ENCODE data around the gene C4BPB. TPM values are rescaled to one million over a fixed set of nuclear protein-coding genes. Genes with fewer than 3 reads are reported as not detected.

C4BPB gene
- total RNA-seq, 1 donor from 2014 or later: 0.25 TPM

- Histone ChIP-seq H3K27ac (ENCODE audit: low read depth, low read length) (no peak overlapping the region), H3K4me1 (ENCODE audit: insufficient read depth, low read length) (no peaks in the 10 kb centered on the region), H3K9ac (ENCODE audit: low read length) (no peak overlapping the region), H3K79me2 (ENCODE audit: insufficient read depth, low read length) (no peaks in the 10 kb centered on the region), H3K4me3 (ENCODE audit: insufficient read depth, low read depth, low read length) (no peak overlapping the region), H3K9me3 (ENCODE audit: insufficient read depth, low read depth, low read length) (no peaks in the 10 kb centered on the region), H4K20me1 (ENCODE audit: insufficient read depth, low read length) (no peaks in the 10 kb centered on the region), H3K4me2 (ENCODE audit: low read length) (no peak overlapping the region), H2AFZ (ENCODE audit: low read depth, low read length) (no peak overlapping the region), H3K36me3 (ENCODE audit: insufficient read depth, low read length) (no peaks in the 10 kb centered on the region), H3K27me3 (ENCODE audit: insufficient read depth, low read length) (no peaks in the 10 kb centered on the region)
- FAIRE-seq (no peak), DNase-seq (ENCODE audit: low read depth) (no peak)
- no peak overlapping the region for H3K4me3 Mint-ChIP-seq (ENCODE audit: unreplicated experiment)
- H3K27ac Mint-ChIP-seq (ENCODE audit: unreplicated experiment): no peak overlapping the region
- no peaks in the 10 kb centered on the region for H3K36me3 Mint-ChIP-seq (ENCODE audit: low read depth, unreplicated experiment)
- TF ChIP-seq CTCF (IDR thresholded peaks at IDR 0.05; ENCODE audit: insufficient read depth, low read depth, low read length) (no peak), EZH2 (IDR thresholded peaks at IDR 0.05; ENCODE audit: insufficient read depth, low read length) (no peak)
- no peaks in the 10 kb centered on the region for H3K4me1 Mint-ChIP-seq (ENCODE audit: low read depth, unreplicated experiment)
- H3K27me3 Mint-ChIP-seq (ENCODE audit: low read depth, unreplicated experiment): peaks cover 1% of the 10 kb centered on the region
- peaks cover 2% of the 10 kb centered on the region for H3K9me3 Mint-ChIP-seq (ENCODE audit: unreplicated experiment)
These were observed 40.4 kb downstream of the C4BPB start for GRCh38 chr1:207129053-207129452.

- H3K36me3 ChIP-seq (ENCODE audit: insufficient read depth, low read length): no peaks in the 10 kb centered on the region
- no peak overlapping the region for H3K9ac ChIP-seq (ENCODE audit: low read length)
- H3K79me2 ChIP-seq (ENCODE audit: insufficient read depth, low read length): no peaks in the 10 kb centered on the region
- H3K27ac Mint-ChIP-seq (ENCODE audit: unreplicated experiment): no peak overlapping the region
- no peak for TF ChIP-seq CTCF (IDR thresholded peaks at IDR 0.05; ENCODE audit: insufficient read depth, low read depth, low read length)
- TF ChIP-seq EZH2 (IDR thresholded peaks at IDR 0.05; ENCODE audit: insufficient read depth, low read length): no peak
- H3K4me3 Mint-ChIP-seq (ENCODE audit: unreplicated experiment): no peak overlapping the region
- no peak overlapping the region for H3K27ac ChIP-seq (ENCODE audit: low read depth, low read length)
- H3K36me3 Mint-ChIP-seq (ENCODE audit: low read depth, unreplicated experiment): no peaks in the 10 kb centered on the region
- H3K27me3 ChIP-seq (ENCODE audit: insufficient read depth, low read length): no peaks in the 10 kb centered on the region
- H3K27me3 Mint-ChIP-seq (ENCODE audit: low read depth, unreplicated experiment): no peaks in the 10 kb centered on the region
- FAIRE-seq (no peak), DNase-seq (ENCODE audit: low read depth) (no peak)
- H4K20me1 ChIP-seq (ENCODE audit: insufficient read depth, low read length): no peaks in the 10 kb centered on the region
- H3K4me3 ChIP-seq (ENCODE audit: insufficient read depth, low read depth, low read length): no peak overlapping the region
- no peaks in the 10 kb centered on the region for H3K4me1 Mint-ChIP-seq (ENCODE audit: low read depth, unreplicated experiment)
- no peaks in the 10 kb centered on the region for H3K4me1 ChIP-seq (ENCODE audit: insufficient read depth, low read length)
- no peak overlapping the region for H2AFZ ChIP-seq (ENCODE audit: low read depth, low read length)
- peaks cover 2% of the 10 kb centered on the region for H3K9me3 Mint-ChIP-seq (ENCODE audit: unreplicated experiment)
- H3K9me3 ChIP-seq (ENCODE audit: insufficient read depth, low read depth, low read length): no peaks in the 10 kb centered on the region
- H3K4me2 ChIP-seq (ENCODE audit: low read length): no peak overlapping the region
These were observed 41.8 kb downstream of the C4BPB start for GRCh38 chr1:207130252-207131036.

GRCh38 chr1:207131163-207131562 is 42.5 kb downstream of the C4BPB start:
- H3K9ac ChIP-seq (ENCODE audit: low read length): no peak overlapping the region
- Mint-ChIP-seq H3K4me3 (ENCODE audit: unreplicated experiment) (no peak overlapping the region), H3K27ac (ENCODE audit: unreplicated experiment) (no peak overlapping the region), H3K27me3 (ENCODE audit: low read depth, unreplicated experiment) (no peaks in the 10 kb centered on the region), H3K4me1 (ENCODE audit: low read depth, unreplicated experiment) (no peaks in the 10 kb centered on the region), H3K9me3 (ENCODE audit: unreplicated experiment) (peaks cover 2% of the 10 kb centered on the region), H3K36me3 (ENCODE audit: low read depth, unreplicated experiment) (no peaks in the 10 kb centered on the region)
- H3K4me1 ChIP-seq (ENCODE audit: insufficient read depth, low read length): no peaks in the 10 kb centered on the region
- no peaks in the 10 kb centered on the region for H3K79me2 ChIP-seq (ENCODE audit: insufficient read depth, low read length)
- no peaks in the 10 kb centered on the region for H4K20me1 ChIP-seq (ENCODE audit: insufficient read depth, low read length)
- H3K27ac ChIP-seq (ENCODE audit: low read depth, low read length): no peak overlapping the region
- no peak overlapping the region for H3K4me2 ChIP-seq (ENCODE audit: low read length)
- TF ChIP-seq EZH2 (IDR thresholded peaks at IDR 0.05; ENCODE audit: insufficient read depth, low read length) (no peak), CTCF (IDR thresholded peaks at IDR 0.05; ENCODE audit: insufficient read depth, low read depth, low read length) (no peak)
- no peak for DNase-seq (ENCODE audit: low read depth)
- H3K4me3 ChIP-seq (ENCODE audit: insufficient read depth, low read depth, low read length): no peak overlapping the region
- no peaks in the 10 kb centered on the region for H3K36me3 ChIP-seq (ENCODE audit: insufficient read depth, low read length)
- FAIRE-seq: no peak
- no peaks in the 10 kb centered on the region for H3K27me3 ChIP-seq (ENCODE audit: insufficient read depth, low read length)
- no peaks in the 10 kb centered on the region for H3K9me3 ChIP-seq (ENCODE audit: insufficient read depth, low read depth, low read length)
- no peak overlapping the region for H2AFZ ChIP-seq (ENCODE audit: low read depth, low read length)

Data from astrocyte (in vitro differentiated cells and primary cell).